Activated CD8-positive, alpha-beta memory T cell treated with anti-CD3 and anti-CD28 coated beads for 48 hours (primary cell): Measurements from ENCODE around the gene ROR1.
"Not testable (repeated sequence)": the region's sequence is repeated elsewhere in the genome, so short reads cannot be mapped to it uniquely, and the experiment has no call there.

Source experiments
- DNase-seq, 3 experiments: peaks; one replicate each; pipeline ENCODE4 v3.0.0-alpha.2; 2020; ENCODE audit warnings: low read depth in 2 of 3, low spot score in 2 of 3

ROR1 gene

DNA sequence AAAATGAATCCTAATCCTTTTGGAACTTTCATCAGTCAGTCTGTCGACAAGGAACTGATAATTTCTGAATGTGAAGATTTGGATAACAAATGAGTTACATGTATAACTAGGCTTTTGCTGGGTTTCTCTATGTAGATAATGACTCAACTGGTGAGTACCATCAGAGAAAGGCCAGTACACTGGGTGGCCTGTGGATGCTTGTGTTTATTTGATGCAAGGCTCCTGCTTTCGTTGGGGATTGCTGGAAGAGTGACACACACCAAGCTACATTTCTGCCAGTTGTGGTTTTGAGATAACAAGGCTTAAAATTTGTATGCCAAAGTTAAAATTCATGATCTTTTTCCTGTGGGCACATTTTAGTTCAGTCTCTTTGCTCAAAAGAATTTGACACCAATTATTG is 314.0 kb downstream of the ROR1 start:
- no peak for DNase-seq

DNA sequence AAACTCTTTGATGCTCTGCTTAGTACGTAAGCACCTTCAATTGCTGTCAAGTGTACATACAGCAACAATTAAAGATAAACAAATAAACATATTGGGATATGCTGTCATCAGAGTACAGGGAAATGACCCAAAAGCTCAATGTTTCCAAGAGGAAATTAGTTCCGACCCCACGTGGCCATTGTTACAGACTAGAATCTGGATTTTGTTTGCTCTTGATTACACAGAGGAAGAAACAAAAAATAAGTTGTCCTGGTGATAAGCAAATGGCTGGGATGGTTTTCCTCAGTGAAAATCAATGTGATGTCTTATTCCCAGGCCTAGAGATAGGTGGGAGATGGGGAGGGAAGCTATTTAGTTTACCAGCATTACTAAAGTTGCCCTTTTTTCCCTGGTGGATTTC is 316.6 kb downstream of the ROR1 start:
- no peak for DNase-seq

DNA sequence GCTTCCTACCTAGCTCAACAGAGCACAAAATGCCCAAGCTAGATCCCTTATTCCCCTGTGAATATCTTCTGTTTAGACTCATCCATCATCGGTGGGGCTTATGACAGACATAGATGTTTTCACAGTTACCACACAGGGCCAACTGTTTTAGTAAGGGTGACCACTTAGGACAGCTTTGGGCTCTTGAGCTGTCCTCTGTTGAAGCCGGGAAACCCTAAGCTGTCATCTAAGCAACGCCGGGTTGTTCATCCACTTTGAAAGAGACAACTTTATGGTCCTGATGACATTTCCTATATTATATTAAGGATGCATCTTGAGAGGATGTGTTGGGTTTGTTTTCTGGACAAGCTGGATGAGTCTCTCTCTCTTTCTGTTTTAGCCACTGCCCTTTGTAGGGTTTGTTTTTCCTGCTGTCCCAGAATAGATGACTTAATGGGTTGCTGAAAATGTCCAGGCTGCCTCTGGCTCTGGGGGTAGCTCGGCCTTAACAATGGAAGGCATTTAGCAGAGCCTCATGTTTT is 319.1 kb downstream of the ROR1 start:
- DNase-seq = no peak

DNA sequence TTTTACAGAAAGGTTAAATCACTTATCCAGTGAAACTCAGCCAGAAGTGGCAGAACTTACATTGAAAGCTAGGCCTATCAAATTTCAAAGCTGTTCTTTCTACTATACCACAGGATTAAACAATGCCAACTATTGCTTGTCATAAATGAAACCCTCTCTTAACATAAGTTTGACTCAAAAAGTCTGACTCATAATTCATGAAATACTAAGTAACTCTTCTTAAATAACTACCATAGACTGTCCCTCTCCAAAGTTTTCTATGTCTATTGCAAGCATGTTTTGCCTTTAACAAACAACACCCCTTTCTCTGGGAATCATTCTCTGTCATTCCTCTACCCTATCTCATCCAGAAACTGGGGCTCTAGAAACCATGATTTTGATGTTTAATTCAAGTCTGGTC is 320.1 kb downstream of the ROR1 start:
- no peak for DNase-seq

DNA sequence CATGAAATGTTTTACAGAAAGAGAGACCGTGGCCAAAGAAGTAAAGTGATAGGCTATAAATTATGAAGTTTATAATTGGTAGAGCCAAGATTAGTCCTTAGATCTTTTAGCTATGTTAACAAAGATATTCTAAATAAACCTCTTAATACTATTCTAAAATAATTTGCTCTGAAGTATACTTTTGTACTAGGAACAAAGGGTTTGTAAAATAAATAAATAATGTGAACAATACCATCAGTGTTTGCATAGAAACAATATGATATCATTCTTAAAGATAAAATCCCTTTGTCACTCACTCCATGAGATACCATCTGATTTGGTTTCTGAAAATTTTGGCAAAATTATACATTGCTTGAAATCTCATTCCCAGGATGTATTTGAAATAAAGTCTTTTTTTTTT is 322.0 kb downstream of the ROR1 start:
- no peak for DNase-seq

DNA sequence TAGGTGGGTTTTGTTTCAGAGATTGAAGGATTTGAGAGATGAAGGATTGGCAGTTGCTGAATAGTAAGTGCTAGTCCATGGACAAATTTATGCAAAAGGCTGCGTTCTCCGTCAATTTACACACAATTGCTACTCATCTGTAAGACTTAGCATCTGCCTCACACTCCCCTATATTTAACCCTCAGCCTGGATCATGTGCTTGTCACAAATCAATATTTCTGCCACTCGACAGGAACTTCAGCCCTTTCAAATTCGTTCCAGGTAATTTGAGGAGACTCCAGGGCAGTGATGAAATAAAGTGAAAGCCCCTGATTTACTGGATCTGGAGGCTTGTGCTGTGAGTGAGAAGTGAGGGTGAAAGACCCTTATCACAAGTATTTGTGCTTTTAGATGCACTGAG is 324.0 kb downstream of the ROR1 start:
- DNase-seq = no peak

DNA sequence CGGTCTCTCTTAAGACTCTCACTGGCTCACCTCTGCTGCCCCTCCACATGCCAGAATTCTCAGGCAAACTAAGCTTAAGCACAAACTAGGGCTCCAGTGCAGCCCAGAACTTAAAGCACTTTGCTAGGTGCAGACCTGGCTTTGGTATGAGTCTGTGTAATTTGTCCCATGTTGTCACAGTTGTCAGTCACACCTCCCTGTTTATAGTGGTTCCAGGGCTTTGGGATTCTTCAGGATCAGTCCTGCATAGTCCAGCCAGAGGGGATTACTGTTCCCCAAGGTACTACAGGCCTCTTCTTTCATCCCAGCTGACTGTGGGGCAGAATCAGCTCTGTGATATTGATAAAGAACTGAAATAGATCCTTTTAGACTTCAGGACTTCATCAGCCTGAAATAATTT is 324.6 kb downstream of the ROR1 start:
- DNase-seq = no peak

DNA sequence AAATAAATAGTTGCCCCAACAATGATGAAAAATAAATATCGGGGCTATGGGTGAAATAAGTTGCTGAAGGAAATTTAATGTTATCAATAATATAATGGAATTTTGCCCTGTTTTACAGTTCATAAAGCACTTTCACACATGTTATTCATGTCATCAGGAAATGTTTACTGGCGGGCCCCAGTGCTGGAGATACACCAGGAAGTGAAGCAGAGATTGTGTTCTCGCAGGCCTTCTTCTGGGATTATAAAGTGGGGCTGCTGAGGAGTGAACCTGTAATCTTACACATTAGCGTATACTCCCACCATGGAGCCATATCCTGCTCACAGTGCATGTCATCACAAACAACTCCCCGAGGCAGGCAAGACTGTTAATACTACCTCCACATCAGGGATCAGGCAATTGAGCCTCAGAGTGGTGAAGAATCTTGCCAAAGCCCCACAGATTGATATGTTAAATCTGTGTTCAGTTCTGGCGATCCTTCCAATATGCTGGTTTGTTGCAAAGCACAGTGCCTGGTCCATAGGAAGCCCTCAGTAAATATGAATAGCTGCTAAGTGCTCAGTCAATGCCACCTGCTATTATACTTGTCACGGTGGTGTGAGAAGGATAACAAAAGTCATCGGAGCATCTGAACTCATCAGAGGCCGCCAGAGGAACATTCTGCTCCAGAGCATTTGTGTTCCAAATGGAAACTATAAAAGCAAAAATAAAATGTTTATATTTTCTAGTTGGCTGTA is 325.2 kb downstream of the ROR1 start:
- DNase-seq = no peak

DNA sequence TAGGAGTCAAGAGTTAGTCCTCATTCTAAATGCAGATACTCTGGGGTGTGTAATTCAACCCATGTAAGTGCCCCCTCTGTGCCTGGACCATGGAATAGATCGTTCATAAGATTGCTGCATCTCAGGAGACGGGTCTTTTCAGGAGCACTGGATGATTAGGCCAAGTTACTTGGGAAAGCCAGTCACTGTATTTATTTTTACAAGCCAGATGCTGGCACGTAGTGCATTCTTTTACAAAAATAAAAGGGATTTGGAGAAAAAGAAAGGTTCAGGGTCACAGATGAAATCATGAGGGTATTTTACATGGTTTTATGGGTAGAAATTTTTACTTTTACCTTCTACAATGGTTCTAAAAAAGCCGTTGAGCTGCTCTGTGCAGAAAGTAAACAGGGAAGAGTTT is 327.0 kb downstream of the ROR1 start:
- DNase-seq = no peak

DNA sequence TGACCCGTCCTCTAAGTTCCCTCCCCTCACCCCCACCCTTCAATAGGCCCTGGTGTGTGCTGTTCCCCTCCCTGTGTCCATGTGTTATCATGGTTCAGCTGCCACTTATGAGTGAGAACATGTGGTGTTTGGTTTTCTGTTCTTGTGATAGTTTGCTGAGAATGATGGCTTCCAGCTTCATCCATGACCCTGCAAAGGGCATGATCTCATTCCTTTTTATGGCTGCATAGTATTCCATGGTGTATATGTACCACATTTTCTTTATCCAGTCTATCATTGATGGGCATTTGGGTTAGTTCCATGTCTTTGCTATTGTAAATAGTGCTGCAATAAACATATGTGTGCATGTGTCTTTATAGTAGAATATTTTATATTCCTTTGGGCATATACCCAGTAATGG is 330.8 kb downstream of the ROR1 start:
- DNase-seq = not testable (repeated sequence)

DNA sequence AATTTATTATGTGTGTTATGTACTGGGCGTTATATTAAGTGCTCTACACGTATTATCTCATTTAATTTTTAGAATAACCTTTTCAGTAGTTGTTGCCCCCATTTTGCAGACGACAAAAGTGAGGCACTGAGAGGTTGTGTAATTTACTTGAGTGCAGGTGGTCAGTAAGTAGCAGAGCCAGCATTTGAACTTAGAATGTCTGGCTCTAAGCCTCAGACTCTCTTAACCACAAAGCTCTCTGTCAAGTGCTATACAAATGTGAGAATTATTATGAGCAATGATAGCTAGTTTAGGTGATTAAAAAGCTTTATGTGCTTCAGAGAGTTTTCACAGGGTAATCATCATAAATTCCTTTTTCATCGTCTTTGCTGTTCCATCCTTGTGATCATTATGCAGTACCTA is 333.3 kb downstream of the ROR1 start:
- no peak for DNase-seq

DNA sequence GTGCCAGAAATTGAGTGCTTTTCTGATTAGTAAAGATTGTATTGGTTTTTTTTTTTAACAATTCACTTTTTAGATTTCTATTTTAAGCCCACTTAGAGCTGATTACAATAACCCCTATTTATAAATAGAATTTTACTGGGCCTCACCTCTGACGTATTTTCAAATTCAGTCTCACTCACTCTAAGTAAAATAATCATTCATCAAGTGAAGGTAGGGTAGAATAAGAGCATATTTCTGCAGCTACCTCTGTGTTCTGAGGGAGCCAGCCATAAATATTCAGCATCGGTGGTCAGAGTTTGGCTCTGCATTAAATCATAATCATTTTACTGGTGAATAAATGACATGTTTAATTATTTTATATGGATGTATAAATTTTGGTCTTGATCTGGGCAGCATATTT is 333.8 kb downstream of the ROR1 start:
- no peak for DNase-seq

DNA sequence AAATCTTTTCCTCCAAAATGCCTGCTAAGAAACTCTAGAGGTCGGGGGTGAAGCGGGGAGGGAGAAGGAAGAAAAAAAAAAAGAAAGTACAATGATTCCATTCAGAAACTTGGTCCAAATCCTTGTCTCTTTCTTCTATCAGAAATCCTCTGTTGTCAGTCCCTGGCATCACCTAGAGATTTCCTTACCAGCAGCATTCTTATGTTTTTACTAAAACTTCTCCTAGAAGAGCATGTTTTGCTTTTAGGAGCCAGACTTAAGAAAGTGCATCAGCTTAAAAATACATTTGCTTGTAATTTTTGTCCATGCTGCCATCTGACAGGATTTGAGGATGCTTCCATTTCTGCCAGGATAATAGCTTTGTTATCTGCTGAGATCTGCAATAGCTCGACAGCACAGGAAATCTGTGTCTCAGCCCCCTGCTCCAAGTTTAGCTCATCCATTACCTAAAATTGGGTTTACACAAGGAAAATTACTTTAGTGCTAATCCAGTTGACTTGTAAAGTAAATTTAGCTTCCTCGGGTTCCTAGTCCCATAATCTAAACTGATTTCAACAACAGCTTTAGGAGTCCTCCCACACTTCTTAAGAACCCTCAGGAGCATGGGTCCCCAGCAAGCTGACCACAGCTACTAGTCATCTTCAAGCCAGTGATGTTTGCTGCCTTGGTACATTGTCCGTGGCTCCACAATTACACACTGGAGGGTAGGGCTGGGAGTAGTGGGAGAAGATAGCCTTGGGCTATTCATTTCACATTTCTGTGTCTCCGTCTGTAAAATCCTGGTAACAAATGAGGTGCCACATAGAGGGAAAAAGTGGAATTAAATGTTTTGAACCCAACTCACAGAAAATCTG is 337.3 kb downstream of the ROR1 start:
- no peak for DNase-seq

DNA sequence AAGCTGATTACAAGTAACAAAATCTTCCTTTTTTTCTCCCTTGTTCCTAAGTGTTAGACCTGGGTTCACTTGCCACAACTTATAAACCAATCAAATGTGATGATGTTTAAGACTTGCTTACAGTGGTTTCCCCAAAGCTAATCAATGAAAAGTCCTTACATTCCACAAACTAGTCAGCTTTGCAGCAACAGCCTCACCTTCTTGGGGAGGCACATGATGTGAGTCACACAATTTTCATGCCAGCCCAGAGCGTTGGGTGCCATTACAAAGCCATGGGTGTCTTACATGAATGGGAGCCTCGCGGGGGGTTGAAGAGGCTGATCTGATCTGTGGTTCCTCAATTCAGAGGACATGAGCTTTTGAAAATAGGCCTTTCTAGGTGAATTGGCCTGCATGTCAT is 338.0 kb downstream of the ROR1 start:
- no peak for DNase-seq

DNA sequence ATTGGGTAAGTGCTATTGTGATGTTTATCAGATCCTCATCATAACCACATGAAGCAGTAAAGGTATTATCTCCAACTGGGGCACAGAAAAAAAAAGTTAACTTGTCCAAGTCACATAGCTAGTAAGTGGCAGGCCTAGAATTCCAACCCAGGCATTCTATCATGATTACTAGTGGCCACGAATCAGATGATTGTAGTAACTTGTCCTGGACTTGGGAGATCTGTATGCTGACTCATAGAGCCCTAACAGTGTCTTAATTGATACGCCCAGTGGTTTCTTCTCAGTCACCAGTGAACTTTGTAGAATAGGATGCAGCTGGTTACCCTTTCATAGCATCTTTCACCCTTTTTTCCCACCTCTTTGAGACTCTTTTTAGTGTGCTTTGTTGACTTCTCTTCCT is 338.5 kb downstream of the ROR1 start:
- no peak for DNase-seq

DNA sequence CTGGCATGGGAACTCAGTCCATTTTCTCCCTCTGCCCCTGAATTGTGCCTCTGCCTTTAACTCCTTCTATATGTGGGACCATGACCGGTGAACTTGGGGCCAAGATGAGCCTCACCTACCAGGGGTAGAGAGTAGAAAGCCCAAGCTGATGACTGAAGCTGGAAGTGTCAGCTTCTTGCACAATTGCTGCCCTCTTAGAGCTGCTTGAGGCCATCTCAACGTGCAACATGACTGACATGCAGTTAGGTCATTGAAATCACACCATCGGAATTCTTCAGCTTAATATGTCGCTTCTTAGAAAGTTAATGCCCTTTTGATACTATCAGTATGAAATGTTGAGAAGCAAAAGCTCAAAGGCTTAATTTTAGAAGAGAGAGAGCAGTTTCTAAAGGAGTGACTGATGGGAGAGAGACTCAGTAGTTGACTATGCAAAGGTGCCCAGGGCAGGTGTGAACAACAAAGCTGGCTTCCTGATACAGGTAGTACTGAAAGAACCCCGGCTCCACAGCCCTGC is 340.3 kb downstream of the ROR1 start:
- no peak for DNase-seq

DNA sequence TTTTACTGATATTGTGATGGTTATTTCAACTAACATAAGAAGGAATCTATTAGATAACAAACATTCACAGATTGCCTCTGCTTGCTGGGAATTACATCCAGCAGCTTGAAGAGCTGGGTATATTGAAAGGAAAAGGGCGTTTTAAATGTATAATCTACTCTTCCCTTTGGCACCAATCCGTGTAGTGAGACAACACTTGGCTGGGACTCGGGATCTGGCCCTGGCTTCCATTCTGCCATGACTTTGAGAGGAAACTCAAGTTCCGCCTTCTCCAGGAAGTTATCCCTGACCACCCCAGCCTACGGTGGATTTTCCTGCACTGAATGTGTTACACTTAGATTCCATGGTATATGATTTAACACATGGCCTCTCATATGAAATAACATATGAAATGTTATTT is 342.7 kb downstream of the ROR1 start:
- DNase-seq = no peak

DNA sequence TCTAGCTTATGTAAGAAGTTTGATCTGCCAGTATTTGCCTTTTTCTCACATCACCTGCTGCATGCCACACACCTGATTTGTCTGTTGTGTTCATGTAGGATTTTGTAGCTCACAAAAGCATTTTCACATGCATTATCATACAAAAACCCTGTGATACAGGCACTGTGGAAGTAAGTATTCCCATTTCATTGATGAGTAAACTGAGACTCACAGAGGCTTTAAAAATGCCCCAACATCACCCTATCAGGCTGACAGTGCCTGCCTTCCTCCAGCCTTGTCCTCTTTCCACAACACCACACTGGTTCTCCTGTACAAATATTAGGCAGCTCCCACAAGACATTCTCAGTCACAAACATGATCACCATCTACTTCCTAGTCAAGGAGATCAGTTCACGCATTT is 343.7 kb downstream of the ROR1 start:
- DNase-seq = no peak

DNA sequence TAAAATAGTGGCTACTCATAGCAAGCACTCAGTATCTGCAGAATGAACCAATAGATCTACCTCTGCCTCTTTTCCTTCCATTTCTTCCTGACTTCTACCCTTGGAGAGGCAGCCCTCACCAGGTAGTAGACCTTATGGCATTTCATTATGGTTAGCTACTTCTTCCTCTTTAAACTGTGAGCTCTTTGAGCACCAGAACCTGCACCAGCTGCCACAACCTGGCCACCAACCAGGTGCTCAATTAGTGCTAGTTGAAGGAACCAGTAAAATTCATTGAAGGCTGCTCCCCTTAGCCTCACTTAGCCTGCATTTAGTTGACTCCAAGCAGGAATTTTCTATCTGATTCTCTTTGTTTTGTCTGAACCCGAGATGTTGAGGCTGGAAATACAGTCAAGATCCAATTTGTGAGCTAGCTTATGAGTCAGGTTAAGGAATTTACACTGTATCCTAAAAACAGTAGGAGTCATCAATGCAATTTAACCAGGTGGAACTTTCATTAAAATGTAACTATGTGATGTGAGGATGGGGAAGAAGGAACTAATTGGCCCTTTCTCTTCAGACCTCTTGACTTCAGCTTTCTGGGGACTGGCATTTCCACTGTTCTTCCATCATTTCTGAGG is 348.1 kb downstream of the ROR1 start:
- DNase-seq = no peak

DNA sequence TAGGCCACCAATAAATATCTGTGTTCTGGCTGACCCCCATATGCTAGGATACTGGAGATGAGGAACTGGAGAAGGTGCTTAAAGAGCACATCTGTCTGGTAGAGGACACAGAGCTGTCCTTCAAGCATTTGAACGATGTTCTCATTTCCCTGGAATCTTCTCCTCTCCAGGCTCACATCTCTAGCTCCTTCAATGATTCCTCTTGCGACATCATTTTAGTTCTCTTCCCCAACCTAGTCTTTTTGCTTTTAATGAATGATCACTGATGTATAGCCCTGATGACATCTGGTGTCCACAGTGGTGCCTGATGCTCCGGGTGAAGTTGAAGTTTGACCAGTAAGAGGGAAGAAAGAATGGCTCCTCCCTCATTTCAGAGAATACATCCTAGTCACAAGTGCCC is 348.8 kb downstream of the ROR1 start:
- DNase-seq = no peak

DNA sequence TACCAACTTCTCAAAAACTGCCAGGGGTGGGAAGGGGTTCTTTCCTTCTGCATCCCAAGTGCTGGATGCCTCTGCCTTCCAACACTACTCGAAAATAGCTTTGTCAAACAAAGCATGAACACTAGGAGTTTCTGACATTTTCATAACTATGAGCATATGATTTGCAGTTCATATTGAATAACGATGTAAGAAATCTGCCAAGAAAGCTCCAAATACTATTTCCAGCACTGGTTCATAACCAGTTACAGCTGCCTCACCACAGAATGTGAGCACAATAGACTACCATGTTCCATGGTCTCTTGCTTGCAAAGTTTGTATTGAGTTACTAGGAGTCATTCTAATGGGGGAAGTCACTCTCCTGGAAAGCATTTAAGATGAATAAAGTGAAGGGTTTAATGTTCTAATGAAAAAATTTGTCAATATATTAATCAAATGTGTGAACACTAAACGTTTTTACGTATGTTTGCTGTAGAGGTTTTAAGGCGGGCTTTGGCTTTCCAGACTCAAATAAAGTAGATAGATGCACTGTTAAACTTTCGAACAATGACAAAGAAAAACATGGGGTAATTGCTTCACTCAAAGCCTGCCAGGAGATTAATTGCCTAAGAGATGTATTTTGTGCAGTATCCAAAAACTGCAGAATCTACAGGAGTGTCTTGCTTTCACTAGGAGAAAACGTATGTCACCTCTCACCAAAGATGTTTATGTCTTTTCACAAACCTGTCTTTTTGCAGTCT is 351.1 kb downstream of the ROR1 start:
- no peak for DNase-seq
